ENCODE measurements around the gene UGT2B28.
"Not testable (repeated sequence)": the region's sequence is repeated elsewhere in the genome, so short reads cannot be mapped to it uniquely, and the experiment has no call there.

The UGT2B28 gene

DNA sequence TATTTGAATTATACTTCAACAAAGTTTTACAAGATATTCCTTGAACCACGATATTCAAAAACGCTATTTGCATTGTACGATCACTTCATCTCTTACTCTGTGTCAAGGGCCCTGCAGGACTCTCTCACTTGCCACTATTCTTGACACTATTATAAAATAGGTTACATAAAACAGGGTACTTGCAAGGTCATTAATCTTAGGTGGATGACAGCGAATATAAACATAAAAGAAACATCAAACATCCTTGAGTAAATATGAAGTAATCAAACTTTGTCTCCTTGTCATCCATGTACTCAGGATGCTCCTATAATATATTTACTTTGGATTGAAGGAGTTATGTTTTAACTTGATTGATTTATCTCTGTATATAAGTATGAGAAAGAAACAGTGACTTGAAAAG is at the start of gene UGT2B28:
UGT2B28 (plus strand) TSS at position 395 of the 400 bp plus-strand sequence. CDS start 26 bp downstream, outside the sequence.
- not testable (repeated sequence) for DNase-seq (ENCODE audit: low read depth)

DNA sequence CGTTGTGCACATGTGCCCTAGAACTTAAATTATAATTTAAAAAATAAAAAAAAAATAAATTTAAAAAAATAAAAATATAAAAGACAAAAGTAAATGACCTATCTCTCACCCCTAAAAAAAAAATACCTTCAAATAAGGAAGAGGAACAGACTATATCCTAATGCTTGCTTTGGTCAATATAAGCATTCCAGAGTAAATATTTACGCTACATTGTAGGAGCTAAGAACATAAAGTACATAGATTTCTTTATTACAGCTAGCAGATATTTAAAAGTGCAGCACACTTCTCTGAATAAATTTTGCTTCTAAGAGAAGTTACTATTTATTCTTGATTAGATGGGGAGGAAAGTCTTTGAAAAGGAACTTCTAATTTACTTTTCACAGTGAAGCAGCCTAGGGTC is 41.2 kb upstream of the UGT2B28 start:
- DNase-seq (ENCODE audit: low read depth) = no peak

DNA sequence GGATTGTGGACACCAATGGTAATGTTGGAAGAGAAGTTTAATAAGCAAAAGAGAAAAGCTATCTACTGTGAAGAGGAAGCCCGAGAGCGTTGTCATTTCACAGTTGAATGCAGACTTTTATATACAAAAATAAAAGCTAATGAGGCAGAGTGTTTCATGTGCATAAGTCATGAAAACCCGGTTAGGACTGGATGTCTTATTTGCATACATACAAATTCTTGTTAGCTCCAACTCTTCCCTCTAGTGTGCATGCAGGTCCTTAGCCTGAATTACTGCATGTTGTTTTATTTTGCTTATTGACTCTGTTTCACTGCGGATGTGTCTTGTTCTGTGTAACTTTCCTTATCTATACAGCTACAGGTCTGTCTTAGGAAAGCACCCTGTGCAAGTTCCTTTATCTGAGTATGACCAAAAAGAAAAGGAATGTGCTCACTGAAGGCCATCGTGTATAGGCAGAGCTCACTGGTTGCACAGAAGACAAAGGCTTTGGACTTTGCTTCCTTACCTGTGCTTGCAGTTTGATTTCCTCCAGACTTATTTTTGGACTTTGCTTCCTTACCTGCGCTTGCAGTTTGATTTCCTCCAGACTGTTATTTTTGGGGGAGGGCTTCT is 40.6 kb upstream of the UGT2B28 start:
- DNase-seq (ENCODE audit: low read depth) = peak; percentile 51

DNA sequence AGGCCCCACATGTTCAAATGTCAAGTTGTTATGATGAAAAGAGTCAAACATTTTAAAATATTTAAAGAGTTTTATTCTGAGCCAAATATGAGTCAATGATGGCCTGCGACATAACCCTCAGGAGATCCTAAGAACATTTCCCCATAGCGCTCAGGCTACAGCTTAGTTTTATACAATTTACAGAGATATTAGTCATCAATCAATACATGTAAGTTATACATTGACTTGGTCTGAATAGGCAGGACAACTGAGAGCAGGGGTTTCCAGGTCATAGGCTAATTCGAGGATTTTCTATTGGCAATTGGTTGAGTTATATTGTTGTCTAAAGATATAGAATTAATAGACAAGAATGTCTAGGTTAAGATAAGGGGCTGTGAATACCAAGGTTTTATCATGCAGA is 39.5 kb upstream of the UGT2B28 start:
- DNase-seq (ENCODE audit: low read depth) = not testable (repeated sequence)

DNA sequence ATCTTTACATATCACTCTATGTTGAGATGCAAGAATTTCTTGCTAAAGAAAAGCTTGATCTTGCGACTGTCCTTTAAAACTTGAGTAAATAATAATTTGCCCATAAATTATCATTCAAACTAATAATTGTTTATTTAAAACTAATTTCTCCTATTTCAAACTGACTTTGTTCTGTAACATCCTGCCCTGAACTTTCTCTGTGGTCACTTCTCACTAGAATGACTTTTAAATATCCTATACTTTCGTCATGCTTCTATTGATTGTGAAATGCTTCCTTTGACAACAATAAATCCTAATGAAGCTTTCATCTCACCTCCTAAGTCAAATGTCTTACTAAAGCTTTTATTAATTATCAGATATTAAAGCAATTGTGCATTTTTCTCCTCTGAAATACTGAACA is 38.5 kb upstream of the UGT2B28 start:
- not testable (repeated sequence) for DNase-seq (ENCODE audit: low read depth)

DNA sequence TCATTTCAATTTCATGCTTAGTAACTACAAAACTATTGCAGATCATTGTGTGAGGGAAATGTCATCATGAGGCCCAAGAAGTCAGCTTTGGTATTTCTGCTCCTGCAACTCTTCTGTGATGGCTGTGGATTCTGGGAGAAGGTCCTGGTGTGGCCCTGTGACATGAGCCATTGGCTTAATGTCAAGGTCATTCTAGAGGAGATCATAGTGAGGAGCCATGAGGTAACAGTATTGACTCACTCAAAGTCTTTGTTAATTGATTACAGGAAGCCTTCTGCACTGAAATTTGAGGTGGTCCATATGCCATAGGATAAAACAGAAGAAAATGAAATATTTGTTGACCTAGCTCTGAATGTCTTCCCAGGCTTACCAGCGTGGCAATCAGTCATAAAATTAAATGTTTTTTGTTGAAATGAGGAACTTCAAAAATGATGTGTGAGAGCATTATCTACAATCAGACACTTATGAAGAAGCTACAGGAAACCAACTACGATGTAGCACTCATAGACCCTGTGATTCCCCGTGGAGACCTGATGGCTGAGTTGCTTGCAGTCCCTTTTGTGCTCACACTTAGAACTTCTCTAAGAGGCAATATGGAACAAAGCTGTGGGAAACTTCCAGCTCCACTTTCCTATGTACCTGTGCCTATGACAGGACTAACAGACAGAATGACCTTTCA is 37.6 kb upstream of the UGT2B28 start:
- not testable (repeated sequence) for DNase-seq (ENCODE audit: low read depth)

DNA sequence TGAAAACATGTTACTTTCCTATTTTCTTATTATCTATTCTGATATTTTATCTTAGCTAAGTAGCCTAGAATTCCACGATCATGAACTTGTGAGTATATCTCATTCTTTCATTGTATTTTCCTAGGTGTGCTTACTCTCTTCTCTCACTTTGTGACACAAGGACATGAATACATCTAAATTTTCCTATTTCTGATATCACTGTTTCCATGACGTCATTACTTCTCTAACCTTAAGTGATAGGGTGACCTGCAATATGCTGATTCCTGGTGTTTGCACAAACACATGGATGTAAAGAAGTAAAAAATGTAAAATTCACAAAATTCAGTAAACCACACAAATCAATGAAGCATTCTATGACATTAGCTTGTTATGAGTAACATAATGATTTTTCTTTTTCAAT is 29.4 kb upstream of the UGT2B28 start:
- not testable (repeated sequence) for DNase-seq (ENCODE audit: low read depth)

DNA sequence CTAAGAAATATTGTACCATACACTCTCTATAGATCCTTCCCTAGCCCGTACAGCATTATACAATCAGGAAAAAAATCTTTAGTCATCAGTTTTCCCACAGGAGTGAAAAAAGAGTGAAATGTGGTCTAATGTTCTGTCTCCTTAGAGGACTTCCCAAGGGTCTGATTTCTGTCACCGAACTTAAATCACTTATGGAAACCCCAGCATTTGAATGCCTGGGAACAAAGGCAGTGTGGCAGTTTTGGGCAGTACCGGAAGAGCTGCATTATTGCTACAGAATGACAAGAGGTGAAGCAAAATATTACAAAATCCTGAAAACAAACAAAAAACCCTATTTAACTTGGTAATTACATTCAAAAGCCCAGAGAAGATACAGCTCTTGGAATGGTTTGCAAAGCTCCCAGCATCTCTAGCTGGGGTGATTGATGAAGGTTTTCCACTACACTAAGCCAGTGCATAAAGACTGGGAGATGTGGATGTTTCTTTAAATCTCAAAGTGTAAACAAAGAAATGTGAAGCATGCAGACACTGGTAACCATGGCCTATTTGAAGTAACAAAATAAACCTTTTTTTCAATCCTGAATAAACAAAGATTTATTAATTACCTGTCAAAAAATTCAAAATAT is 27.0 kb upstream of the UGT2B28 start:
- not testable (repeated sequence) for DNase-seq (ENCODE audit: low read depth)

DNA sequence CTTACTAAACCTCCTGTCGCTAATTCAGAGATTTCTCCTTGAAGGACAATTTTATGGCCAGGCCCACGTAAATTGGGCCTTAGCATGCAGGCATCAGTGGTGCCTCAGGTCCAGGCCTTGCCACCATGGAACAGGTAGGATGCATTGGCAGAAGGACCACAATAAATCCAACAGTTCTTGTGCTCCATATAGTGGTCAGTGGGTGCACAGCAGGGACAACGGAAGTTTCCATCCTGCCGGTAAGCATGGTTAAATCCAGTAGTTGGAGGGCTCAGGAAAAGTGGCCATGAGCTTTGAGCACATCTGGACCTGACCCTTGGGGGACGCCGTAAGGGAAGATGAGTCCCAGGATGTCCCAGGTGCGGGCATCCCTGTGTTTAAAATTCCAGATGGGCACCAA is 11.7 kb upstream of the UGT2B28 start:
- not testable (repeated sequence) for DNase-seq (ENCODE audit: low read depth)

DNA sequence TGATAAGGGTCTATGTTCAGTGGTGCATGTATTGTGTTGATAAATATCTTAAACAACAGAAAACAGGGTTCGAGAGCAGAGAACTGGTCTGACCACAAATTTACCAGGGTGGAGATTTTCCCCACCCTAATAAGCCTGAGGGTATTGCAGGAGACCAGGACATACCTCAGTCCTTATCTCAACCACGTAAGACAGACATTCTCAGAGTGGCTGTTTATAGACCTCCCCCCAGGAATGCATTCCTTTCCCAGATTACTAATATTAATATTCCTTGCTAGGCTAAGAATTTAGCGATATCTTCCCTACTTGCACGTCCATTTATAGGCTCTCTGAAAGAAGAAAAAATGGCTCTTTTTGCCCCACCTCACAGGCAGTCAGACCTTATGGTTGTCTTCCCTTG is 16.1 kb downstream of the UGT2B28 start:
- not testable (repeated sequence) for DNase-seq (ENCODE audit: low read depth)

DNA sequence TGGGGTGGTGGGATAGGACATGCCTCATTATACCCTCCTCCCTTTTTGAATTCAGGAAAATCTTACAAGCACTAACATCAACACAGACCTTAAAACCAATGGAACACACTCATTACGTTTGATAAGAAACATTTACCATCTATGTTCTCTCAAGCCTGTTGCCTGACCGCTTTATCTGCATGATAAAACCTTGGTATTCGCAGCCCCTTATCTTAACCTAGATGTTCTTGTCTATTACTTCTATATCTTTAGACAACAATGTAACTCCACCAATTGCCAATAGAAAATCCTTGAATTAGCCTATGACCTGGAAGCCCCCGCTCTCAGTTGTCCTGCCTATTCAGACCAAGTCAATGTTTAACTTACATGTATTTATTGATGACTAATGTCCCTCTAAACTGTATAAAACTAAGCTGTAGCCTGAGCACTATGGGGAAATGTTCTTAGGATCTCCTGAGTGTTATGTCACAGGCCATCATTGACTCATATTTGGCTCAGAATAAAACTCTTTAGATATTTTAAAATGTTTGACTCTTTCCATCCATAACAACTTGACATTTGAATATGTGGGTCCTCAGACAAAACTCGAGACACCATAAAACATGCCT is 28.3 kb downstream of the UGT2B28 start:
- DNase-seq (ENCODE audit: low read depth) = not testable (repeated sequence)

DNA sequence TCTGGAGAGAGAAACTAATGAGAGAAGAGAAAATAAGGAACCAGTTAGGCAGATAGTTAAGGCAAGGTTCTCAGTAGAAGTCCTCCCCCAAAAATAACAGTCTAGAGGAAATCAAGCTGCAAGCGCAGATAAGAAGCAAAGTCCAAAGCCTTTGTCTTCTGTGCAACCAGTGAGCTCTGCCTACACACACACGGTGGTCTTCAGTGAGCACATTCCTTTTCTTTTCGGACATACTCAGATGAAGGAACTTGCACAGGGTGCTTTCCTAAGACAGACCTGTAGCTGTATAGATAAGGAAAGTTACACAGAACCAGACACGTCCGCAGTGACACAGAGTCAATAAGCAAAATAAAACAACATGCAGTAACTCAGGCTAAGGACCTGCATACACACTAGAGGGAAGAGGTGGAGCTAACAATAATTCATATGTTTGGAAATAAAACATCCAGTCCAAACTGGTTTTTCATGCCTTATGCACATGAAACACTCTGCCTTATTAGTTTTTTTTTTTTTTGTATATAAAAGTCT is 29.3 kb downstream of the UGT2B28 start:
- peak; percentile 87 for DNase-seq (ENCODE audit: low read depth)

DNA sequence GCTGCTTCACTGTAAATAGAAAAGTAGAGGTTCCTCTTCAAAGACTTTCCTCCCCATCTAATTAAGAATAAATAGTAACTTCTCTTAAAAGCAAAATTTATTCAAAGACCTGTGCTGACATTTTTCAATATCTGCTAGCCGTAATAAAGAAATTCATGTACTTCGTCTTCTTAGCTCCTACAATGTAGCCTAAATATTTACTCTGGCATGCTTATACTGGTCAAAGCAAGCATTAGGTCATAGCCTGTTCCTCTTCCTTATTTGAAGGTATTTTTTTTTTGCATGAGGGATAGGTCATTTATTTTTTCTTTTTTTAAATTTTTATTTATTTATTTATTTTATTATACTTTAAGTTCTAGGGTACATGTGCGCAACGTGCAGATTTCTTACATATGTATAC is 30.0 kb downstream of the UGT2B28 start:
- not testable (repeated sequence) for DNase-seq (ENCODE audit: low read depth)

DNA sequence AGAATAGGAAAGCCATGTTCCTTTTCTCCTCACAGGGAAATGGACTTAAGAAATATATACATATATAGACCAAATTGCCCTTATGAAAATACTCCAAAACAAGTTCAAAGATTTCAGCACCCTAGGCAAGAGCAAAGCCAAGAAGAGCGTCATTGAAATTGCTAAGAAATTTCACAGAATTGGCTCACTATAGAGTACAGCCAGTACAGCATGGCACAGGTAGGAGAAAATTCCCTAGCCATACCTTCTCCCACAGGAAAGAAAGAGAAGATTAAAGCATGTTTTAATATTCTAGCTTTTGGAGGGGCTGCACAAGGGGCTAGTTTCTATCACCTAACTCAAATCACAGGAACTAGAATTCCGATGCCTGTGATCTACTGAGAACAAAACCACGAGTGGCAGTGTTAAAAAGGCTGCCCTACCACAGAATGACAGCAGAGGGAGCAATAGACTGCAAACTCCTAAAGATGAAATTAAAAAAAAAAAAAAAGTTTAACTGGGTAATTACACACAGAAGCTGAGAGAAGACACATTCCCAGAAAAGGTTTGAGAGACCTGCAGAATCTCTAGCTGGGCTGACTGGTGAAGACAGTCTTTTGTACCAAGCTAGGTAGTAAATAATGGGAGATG is 37.5 kb downstream of the UGT2B28 start:
- not testable (repeated sequence) for DNase-seq (ENCODE audit: low read depth)

DNA sequence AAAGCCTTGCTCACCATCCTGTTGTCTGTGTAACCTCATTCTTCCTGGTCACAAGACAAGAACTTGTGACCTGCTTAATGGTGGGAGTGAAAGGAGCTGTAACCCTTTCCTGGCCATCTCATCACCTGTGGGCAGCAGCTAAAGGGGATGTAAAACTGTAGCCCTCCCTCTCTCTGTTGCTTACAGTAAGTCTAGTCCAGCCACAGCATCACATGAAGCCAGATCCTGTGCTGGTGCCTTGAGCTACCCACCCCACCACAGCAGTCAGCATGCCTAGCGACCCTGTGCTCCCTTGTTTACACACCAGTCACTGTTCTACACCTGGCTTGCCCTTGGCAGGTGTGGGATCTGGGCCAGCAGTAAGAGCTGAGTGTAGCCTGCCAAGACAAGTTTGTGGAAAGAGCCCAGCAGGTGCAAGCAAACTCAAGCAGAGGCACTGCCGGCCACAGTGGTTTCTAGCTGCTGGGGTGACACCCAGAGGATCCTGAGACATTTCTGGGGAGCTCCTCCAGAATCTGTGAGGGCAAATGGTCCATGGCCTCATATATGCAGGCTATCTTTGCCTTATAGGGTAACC is 41.0 kb downstream of the UGT2B28 start:
- DNase-seq (ENCODE audit: low read depth) = no peak

DNA sequence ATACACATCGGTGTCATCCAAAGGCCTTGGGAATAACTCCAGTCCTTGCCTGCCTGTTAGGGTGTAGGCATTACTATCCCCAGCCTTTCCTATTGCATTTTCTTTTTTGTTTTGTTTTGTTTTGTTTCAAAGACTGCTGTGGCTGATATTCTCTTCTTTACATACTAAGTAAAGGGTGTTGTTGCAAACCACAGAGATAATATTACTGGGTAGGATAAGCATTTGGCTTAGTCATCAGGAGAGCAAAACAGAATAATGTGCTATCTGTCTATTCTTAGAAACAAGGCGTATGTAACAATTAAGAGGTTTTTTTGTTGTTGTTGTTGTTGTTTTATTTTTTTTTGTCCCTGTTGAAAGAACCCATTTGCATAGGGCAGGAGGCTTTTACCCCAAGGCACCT is 41.8 kb downstream of the UGT2B28 start:
- no peak for DNase-seq (ENCODE audit: low read depth)

DNA sequence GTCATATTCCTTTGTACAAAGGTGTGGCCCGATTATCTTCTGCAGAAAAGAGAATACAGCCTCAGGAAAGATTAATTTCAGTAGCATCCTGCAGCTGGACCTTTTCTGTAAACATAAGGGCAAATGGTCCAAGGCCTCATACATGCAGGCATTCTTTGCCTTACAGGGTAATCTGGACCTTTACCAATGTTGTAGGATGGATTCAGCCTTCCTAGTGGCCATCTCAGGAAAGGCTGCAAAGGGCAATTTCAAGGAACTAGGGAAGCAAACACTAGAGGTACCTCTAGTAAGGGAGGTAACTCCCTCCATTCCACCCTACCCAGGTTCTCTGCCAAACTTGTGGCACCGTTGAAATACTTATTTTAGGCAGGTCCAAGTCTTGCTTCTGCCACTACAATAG is 43.0 kb downstream of the UGT2B28 start:
- no peak for DNase-seq (ENCODE audit: low read depth)

DNA sequence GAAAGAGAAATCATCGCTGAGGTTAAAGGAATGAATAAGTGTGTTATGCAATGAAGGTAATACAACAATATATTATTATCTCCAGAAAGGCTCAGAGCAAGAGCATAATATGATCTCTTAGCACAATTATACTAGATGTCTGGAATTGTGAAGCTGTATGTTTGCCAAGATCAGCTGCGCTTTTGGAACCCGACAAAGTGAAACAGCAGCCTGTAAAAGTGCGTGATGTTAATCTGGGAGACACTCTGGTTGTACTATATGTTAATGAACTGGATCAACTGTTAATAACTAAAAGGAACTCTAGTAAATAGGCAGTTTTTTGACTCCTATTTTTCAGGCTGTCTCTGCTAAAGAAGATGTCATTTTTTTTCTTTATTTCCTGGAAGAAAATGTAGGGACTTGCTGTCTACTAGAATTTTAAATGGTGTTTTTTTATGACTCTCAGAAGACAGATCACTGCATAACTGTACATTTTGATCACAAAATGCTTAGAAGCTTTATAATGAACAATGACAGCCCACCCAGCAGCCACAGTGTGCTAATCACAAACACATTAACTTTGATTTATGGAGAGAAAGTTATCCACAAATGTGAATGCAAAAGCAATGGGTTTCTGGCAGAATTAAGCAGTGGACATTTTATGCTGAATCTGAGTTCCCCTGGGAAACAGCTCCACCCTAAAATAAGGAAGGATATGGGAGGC is 50.2 kb downstream of the UGT2B28 start:
- no peak for DNase-seq (ENCODE audit: low read depth)

DNA sequence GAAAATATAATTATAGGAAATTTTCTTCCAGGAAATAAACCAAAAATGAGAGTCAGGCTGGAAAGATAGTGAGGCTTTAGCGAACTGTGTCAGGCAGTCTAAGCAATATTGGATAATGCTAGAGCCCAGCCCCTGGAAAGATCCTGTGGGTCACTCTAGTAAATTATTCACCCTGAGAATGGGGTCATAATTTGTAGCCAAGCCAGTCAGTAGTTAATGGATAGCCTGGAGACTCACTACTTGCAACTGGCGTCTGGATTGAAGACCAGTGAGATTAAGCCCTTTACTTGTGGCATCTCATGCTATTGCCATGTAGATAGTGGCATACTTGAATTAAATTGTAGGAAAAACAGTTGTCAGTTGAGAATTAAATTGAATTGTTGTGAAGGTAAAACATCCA is 51.0 kb downstream of the UGT2B28 start:
- not testable (repeated sequence) for DNase-seq (ENCODE audit: low read depth)

DNA sequence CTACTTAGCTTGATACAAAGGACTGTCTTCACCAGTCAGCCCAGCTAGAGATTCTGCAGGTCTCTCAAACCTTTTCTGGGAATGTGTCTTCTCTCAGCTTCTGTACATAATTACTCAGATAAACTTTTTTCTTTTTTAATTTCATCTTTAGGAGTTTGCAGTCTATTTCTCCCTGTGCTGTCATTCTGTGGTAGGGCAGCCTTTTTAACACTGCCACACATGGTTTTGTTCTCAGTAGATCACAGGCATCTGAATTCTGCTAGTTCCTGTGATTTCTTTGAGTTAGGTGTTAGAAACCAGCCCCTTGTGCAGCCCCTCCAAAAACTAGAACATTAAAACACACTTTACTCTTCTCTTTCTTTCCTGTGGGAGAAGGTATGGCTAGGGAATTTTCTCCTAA is 55.2 kb downstream of the UGT2B28 start:
- DNase-seq (ENCODE audit: low read depth) = not testable (repeated sequence)

DNA sequence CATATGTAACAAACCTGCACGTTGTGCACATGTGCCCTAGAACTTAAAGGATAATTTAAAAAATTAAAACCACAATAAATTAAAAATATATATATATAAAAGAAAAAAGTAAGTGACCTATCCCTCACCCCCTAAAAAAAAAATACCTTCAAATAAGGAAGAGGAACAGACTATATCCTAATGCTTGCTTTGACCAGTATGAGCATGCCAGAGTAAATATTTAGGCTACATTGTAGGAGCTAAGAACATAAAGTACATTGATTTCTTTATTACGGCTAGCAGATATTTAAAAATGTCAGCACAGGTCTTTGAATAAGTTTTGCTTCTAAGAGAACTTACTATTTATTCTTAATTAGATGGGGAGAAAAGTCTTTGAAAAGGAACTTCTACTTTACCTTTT is 62.8 kb downstream of the UGT2B28 start:
- DNase-seq (ENCODE audit: low read depth) = not testable (repeated sequence)
